Left renal pelvis (tissue), 4 donors: Measurements from ENCODE around the gene TMEM174. TPM values are rescaled to one million over a fixed set of nuclear protein-coding genes. Genes with fewer than 3 reads are reported as not detected.
"Not testable (repeated sequence)": the region's sequence is repeated elsewhere in the genome, so short reads cannot be mapped to it uniquely, and the experiment has no call there.

Experiments used
- DNase-seq, 4 donors: peaks; one replicate each; pipeline ENCODE4 v3.0.0-alpha.2; 2013; ENCODE audit warnings: low read depth in 4 of 4, low spot score in 3 of 4
- polyA plus RNA-seq, 4 donors: library from polyadenylated mRNA; unstranded; fragments of 120-200 nt; gene quantifications; one replicate each; pipeline ENCODE4 v1.2.1, GENCODE V29; 2013; ENCODE audit not compliant: insufficient read length in 4 of 4

Gene TMEM174
- polyA plus RNA-seq, 4 donors: 0.34 to 22.5 (median 13.7) TPM

GRCh38 chr5:73215891-73216610 lies 43.1 kb downstream of the TMEM174 start:
- peak; percentile 71 to 78 (median 74) for DNase-seq

- DNase-seq: no peak
Observed at GRCh38 chr5:73218552-73219171, 45.7 kb downstream of the TMEM174 start.

DNA sequence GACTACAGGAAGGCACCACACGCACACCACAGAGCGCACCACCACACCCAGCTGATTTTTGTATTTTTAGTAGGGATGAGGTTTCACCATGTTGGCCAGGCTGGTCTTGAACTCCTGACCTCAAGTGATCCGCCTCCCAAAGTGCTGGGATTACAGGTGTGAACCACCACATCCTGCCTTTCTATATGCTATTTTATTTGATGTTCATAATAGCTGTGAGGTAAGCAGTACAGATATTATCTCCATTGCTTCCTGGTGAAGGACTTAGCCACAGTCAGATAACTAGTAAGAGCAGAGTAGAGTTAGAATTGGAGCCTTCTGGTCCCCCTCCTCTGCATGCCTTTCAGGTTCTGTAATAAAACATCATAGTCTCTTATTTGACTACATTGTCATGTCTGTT lies 46.3 kb downstream of the TMEM174 start:
- not testable (repeated sequence) for DNase-seq

DNA sequence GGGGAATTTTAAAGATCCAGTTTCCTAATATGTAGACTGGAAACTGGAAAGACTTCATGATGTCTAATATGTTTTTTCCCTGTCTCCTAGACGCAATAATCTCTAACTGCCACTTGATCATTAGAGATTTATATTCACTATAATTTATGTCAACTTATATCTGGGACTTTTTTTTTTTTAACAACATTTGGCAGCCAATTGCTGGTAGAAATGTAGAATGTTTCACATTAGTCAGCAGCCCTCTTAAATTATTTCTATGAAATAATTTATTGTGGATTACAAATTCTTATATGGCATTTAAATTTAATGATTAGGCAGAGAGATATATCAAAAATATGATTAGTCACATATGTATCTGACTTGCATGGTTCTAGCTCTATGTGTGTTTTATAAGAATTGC lies 48.2 kb downstream of the TMEM174 start:
- no peak for DNase-seq

DNA sequence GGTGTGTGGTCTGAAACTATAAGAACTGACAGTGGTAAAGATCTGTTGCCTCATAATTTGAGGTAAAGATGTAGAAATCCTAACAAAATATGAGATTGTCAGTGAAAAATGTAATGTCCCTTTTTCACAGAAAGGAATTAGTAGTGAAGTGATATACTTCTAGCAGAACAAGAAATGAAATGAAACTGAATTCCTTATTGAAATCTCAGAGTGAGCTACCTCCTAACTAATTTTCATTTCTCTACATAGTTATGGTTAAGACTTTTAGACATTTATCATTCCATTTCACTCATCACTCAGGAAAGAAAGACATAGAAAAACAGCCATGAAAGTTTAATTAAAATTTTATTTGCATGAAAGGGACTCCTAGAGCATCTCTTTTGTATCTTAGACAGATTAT lies 48.7 kb downstream of the TMEM174 start:
- DNase-seq: no peak

- no peak for DNase-seq
Observed at GRCh38 chr5:73222173-73222572, 49.2 kb downstream of the TMEM174 start.

Other genes with a start within 250 kb of the TMEM174 start
- 10 to 100 TPM; 27.6 to 37.3 (median 29.9) TPM for gene FCHO2, start 217.2 kb upstream of the TMEM174 start, polyA plus RNA-seq
- 1 to 10 TPM; 3.2 to 5.7 (median 5.2) TPM for gene TMEM171, start 52.6 kb upstream of the TMEM174 start, polyA plus RNA-seq